AG10803 (cell line): ENCODE data around the gene PA2G4.

ENCODE experiments used
- DNase-seq: peaks from one replicate; pipeline ENCODE4 v3.0.0; 2010; ENCODE audit warnings: low read depth
- H3K4me3 ChIP-seq: 2 replicates; pipeline ENCODE4 v1.5.1; 2011; ENCODE audit warnings: mild to moderate bottlenecking, low read length, control low read depth
- TF ChIP-seq, protein P1 (sequence below): conservative IDR thresholded peaks from 2 replicates; pipeline ENCODE4 v1.5.1; 2011; ENCODE audit warnings: mild to moderate bottlenecking, low read length, control low read depth, inconsistent platforms

The PA2G4 gene

DNA sequence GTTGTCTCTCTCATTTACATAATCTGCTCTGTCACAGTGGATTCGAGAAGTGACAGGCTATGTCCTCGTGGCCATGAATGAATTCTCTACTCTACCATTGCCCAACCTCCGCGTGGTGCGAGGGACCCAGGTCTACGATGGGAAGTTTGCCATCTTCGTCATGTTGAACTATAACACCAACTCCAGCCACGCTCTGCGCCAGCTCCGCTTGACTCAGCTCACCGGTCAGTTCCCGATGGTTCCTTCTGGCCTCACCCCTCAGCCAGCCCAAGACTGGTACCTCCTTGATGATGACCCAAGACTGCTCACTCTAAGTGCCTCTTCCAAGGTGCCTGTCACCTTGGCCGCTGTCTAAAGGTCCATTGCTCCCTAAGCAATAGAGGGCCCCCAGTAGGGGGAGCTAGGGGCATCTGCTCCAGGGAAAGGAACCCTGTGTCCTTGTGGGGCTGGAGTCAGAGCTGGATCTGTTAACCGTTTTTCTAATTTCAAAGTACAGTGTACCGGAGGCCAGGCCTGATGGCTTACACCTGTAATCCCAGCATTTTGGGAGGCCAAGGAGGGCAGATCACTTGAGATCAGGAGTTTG lies 19.3 kb upstream of the PA2G4 start:
- H3K4me3 ChIP-seq = no peak overlapping the region
- no peak for DNase-seq
- TF ChIP-seq, protein P1, sequence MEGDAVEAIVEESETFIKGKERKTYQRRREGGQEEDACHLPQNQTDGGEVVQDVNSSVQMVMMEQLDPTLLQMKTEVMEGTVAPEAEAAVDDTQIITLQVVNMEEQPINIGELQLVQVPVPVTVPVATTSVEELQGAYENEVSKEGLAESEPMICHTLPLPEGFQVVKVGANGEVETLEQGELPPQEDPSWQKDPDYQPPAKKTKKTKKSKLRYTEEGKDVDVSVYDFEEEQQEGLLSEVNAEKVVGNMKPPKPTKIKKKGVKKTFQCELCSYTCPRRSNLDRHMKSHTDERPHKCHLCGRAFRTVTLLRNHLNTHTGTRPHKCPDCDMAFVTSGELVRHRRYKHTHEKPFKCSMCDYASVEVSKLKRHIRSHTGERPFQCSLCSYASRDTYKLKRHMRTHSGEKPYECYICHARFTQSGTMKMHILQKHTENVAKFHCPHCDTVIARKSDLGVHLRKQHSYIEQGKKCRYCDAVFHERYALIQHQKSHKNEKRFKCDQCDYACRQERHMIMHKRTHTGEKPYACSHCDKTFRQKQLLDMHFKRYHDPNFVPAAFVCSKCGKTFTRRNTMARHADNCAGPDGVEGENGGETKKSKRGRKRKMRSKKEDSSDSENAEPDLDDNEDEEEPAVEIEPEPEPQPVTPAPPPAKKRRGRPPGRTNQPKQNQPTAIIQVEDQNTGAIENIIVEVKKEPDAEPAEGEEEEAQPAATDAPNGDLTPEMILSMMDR = peak; percentile 29

DNA sequence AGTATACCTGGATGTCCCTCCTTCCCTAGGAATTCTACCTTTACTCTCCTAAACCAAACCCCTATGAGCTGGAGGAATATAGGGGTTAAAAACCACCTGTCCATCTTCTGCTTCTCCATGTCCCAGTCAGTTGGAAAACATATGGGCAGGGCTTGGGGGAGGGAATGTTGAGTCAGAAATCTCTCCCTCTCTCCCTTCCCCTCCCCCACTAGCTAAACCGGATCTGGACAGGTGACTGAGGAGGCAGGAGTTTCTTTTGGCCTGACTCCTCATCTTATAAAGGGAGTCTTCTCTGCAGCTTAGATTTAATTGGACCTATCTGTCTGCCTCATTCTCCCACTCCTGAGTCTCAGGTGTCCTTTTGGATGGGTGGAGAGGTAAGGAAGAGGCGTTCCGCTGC lies 18.3 kb upstream of the PA2G4 start:
- H3K4me3 ChIP-seq = no peak overlapping the region
- DNase-seq = no peak
- TF ChIP-seq, protein P1 = no peak

DNA sequence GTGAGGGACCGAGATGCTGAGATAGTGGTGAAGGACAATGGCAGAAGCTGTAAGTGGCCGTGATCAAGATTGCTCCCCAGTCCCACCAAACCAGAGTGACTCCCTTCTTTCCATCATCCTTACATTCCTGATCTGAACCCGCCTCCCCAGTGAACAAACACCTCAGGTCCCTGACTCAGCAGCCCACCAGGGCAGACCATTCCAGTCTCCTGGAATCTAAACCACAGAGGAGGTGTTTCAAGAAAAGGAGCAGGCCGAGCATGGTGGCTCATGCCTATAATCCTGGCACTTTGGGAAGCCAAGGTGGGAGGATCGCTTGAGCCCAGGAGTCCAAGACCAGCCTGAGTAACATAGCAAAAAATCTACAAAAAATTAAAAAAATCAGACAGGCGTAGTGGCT lies 17.8 kb upstream of the PA2G4 start:
- TF ChIP-seq, protein P1 = no peak
- no peak for DNase-seq
- no peak overlapping the region for H3K4me3 ChIP-seq

DNA sequence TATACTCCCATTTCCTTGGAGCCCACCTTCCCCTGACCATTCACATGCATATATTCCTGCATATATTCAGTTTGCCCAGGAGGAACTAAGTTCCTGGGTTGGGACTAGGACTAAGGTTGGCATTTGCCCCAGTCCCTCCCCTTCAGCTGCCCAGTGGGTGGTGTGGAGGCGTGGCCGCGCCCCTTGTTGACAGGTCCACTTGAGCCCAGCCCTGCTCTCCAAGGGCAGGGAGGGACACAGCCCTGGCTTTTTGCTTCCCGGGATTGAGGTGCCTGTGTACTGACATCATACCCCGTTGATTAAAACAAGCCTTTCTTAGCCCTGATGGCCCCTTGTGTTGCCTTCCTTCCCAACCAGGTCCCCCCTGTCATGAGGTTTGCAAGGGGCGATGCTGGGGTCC lies 17.1 kb upstream of the PA2G4 start:
- DNase-seq = peak; percentile 3
- no peak overlapping the region for H3K4me3 ChIP-seq
- TF ChIP-seq, protein P1 = no peak

DNA sequence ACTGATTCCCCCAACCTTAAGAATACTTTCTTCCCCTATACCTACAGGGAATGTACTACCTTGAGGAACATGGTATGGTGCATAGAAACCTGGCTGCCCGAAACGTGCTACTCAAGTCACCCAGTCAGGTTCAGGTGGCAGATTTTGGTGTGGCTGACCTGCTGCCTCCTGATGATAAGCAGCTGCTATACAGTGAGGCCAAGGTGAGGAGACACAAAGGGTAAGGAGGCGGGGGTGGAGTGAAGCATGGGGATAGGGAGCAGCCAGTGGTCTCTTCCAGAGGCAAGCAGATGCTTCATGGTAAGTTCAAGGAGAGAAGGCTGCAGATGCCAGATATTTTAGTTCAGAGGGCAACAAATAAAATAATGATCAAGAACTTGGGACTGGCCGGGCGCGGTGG lies 6.6 kb upstream of the PA2G4 start:
- TF ChIP-seq, protein P1 = no peak
- DNase-seq = no peak
- no peak overlapping the region for H3K4me3 ChIP-seq

DNA sequence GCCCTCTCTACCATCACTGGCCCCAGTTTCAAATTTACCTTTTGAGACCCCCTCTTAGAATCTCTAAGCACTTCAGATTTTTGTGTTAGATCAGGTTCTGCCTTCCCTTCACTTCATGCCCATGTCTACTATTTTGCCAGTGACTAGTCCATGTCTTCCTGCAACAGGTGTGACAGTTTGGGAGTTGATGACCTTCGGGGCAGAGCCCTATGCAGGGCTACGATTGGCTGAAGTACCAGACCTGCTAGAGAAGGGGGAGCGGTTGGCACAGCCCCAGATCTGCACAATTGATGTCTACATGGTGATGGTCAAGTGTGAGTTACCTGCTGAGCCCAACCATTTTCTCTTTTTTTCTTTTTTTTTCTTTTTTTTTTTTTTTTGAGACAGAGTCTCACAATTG lies 5.8 kb upstream of the PA2G4 start:
- no peak overlapping the region for H3K4me3 ChIP-seq
- TF ChIP-seq, protein P1 = no peak
- DNase-seq = no peak

DNA sequence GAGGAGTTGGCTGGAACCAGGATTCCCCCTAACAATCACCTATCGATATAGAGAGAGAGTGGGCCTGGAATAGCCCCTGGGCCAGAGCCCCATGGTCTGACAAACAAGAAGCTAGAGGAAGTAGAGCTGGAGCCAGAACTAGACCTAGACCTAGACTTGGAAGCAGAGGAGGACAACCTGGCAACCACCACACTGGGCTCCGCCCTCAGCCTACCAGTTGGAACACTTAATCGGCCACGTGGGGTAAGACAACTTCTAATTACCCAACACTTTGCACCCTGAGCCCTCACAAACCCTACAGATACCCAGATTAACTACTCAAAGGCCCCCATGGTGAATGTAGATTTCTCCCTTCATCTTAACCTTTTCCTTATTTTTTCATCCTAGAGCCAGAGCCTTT lies 4.6 kb upstream of the PA2G4 start:
- no peak for DNase-seq
- H3K4me3 ChIP-seq = no peak overlapping the region
- TF ChIP-seq, protein P1 = no peak
